ENCODE data around the gene FARS2.

DNA sequence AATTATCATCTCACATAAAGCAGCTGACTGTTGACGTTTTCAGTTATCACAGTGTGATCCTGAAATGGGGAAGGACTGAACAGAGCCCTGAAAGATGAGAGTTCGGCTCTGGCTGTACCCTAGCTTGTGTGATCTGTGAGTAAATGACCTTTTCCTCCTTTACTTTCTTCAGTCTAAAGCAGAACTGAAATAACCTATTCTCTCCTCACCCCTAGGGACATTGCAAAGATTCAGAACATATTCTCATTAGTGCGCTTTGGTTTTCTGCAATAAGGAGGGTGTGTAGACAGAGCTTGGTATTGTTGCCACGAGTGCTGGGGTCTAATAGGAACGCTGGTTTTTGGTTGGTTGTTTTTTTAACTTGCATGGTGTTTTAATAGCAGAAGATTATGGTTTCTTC lies 16.7 kb downstream of the FARS2 start:
- TF ChIP-seq POLR2AphosphoS5 (IDR thresholded peaks at IDR 0.05; ENCODE audit: insufficient read depth in 1 of 2, low read depth in 1 of 2) (no peak), CTCF (IDR thresholded peaks at IDR 0.05) (no peak), POLR2A (IDR thresholded peaks at IDR 0.05) (no peak)

Data from vagina (tissue), 2 donors.